Gastrocnemius medialis (tissue), 4 donors: ENCODE results near the gene RAPGEF2. TPM values are rescaled to one million over a fixed set of nuclear protein-coding genes. Genes with fewer than 3 reads are reported as not detected.

ENCODE experiments used
- ATAC-seq, 2 donors: fragments of 150-250 bp; one replicate each; pipeline ENCODE4 v1.9.1; 2016
- DNase-seq, 2 donors: peaks; one replicate each; pipeline ENCODE4 v3.0.0-alpha.2; 2019
- H3K27ac ChIP-seq, 4 donors: fragments of 200-600 bp; sonication (generic); 1 replicate in 1 of 4; 2 replicates in 3 of 4; pipeline ENCODE4 v1.5.1; 2016 to 2018; ENCODE audit warnings: mild to moderate bottlenecking in 2 of 4, moderate library complexity in 1 of 4
- H3K27me3 ChIP-seq, 3 donors: fragments of 200-600 bp; sonication (generic) in 2 of 3; 1 replicate in 1 of 3; 2 replicates in 2 of 3; pipeline versions ENCODE4 v1.5.1 to v1.6.0; 2016 to 2019; ENCODE audit warnings: mild to moderate bottlenecking in 1 of 3, moderate library complexity in 1 of 3
- H3K36me3 ChIP-seq, 2 donors: fragments of 200-600 bp; sonication (generic) in 1 of 2; one replicate each; pipeline ENCODE4 v1.5.1; 2017 to 2018
- H3K4me1 ChIP-seq, 2 donors: fragments of 200-600 bp; sonication (generic) in 1 of 2; one replicate each; pipeline ENCODE4 v1.5.1; 2016 to 2017; ENCODE audit warnings: mild to moderate bottlenecking in 2 of 2
- H3K4me3 ChIP-seq, 4 donors: fragments of 200-600 bp; sonication (generic) in 3 of 4; 1 replicate in 1 of 4; 2 replicates in 3 of 4; pipeline ENCODE4 v1.5.1; 2016 to 2019; ENCODE audit warnings: mild to moderate bottlenecking in 2 of 4
- H3K9me3 ChIP-seq, 3 donors: fragments of 200-600 bp; sonication (generic) in 2 of 3; 1 replicate in 1 of 3; 2 replicates in 2 of 3; pipeline ENCODE4 v1.5.1; 2016 to 2019
- CTCF ChIP-seq, 5 experiments: fragments of 450-650 bp in 3 of 5; fragments of 200-600 bp in 2 of 5; sonication (generic) in 2 of 5; IDR thresholded peaks in 4 of 5; conservative IDR thresholded peaks in 1 of 5; 1 replicate in 4 of 5; 2 replicates in 1 of 5; pipeline ENCODE4 v1.5.1; 2016 to 2019; ENCODE audit warnings: antibody characterized with exemption in 5 of 5, mild to moderate bottlenecking in 3 of 5, moderate library complexity in 3 of 5
- POLR2A ChIP-seq, 2 donors: fragments of 450-650 bp; IDR thresholded peaks; one replicate each; pipeline ENCODE4 v1.6.1; 2017; ENCODE audit warnings: antibody characterized with exemption in 2 of 2, mild to moderate bottlenecking in 2 of 2, moderate library complexity in 2 of 2
- in situ Hi-C, 4 donors: fragments of 200-750 bp; cut with MboI; loops; one replicate each; pipeline versions ENCODE4 v1.15.0 to v1.8.0; 2017; ENCODE audit warnings: low sequenced_read_pairs in 4 of 4
- intact Hi-C: fragments of 100-400 bp; cut with DNase I; formaldehyde crosslinking; loops from one replicate; pipeline ENCODE4 v1.15.1; 2023; ENCODE audit warnings: low total_unique reads
- total RNA-seq, 4 donors: library from RNA; depleted of rRNA; stranded (reverse); fragments of >200 nt; gene quantifications; one replicate each; pipeline versions ENCODE4 v1.1.0 to v1.2.3, GENCODE V29; 2016

The RAPGEF2 gene
- total RNA-seq, 4 donors from 2014 or later: 32.9 to 42.3 (median 38.7) TPM

GRCh38 chr4:159145992-159146330 lies 43.1 kb downstream of the RAPGEF2 start:
- no peaks in the 10 kb centered on the region for H3K36me3 ChIP-seq
- H3K4me3 ChIP-seq: no peak overlapping the region
- TF ChIP-seq CTCF (IDR thresholded peaks at IDR 0.05 in 4 of 5, conservative IDR thresholded peaks at IDR 0.05 in 1 of 5) (no peak), POLR2A (IDR thresholded peaks at IDR 0.05) (no peak)
- DNase-seq: no peak
- no peak for ATAC-seq
- in situ Hi-C loops: no loop called here
- no peaks in the 10 kb centered on the region for H3K27me3 ChIP-seq
- H3K27ac ChIP-seq: no peak overlapping the region
- H3K4me1 ChIP-seq: peaks cover 73 to 81% of the 10 kb centered on the region in 2 donors
- intact Hi-C loops: no loop called here
- H3K9me3 ChIP-seq: no peaks in the 10 kb centered on the region

GRCh38 chr4:159146488-159146887 lies 43.6 kb downstream of the RAPGEF2 start:
- Histone ChIP-seq H3K27me3 (no peaks in the 10 kb centered on the region), H3K36me3 (no peaks in the 10 kb centered on the region), H3K4me3 (no peak overlapping the region), H3K27ac (no peak overlapping the region), H3K9me3 (no peaks in the 10 kb centered on the region), H3K4me1 (peaks cover 72 to 81% of the 10 kb centered on the region in 2 donors)
- DNase-seq (no peak), ATAC-seq (peak in 1 of 2 donors; percentile 70)
- in situ Hi-C loops: no loop called here
- intact Hi-C loops: no loop called here
- TF ChIP-seq CTCF (IDR thresholded peaks at IDR 0.05 in 4 of 5, conservative IDR thresholded peaks at IDR 0.05 in 1 of 5) (no peak), POLR2A (IDR thresholded peaks at IDR 0.05) (no peak)

GRCh38 chr4:159148441-159148840 lies 45.6 kb downstream of the RAPGEF2 start:
- ATAC-seq (no peak), DNase-seq (no peak)
- intact Hi-C loops (no loop called here), in situ Hi-C loops (no loop called here)
- Histone ChIP-seq H3K9me3 (no peaks in the 10 kb centered on the region), H3K27me3 (no peaks in the 10 kb centered on the region), H3K4me3 (no peak overlapping the region), H3K36me3 (no peaks in the 10 kb centered on the region), H3K27ac (no peak overlapping the region), H3K4me1 (peaks cover 54 to 67% of the 10 kb centered on the region in 2 donors)
- no peak for TF ChIP-seq POLR2A (IDR thresholded peaks at IDR 0.05)
- TF ChIP-seq CTCF (IDR thresholded peaks at IDR 0.05 in 4 of 5, conservative IDR thresholded peaks at IDR 0.05 in 1 of 5): no peak

- Histone ChIP-seq H3K9me3 (no peaks in the 10 kb centered on the region), H3K4me3 (no peak overlapping the region), H3K27me3 (no peaks in the 10 kb centered on the region), H3K36me3 (no peaks in the 10 kb centered on the region), H3K4me1 (peaks cover 53 to 65% of the 10 kb centered on the region in 2 donors), H3K27ac (no peak overlapping the region)
- in situ Hi-C loops: no loop called here
- ATAC-seq (no peak), DNase-seq (no peak)
- intact Hi-C loops: no loop called here
- TF ChIP-seq CTCF (IDR thresholded peaks at IDR 0.05 in 4 of 5, conservative IDR thresholded peaks at IDR 0.05 in 1 of 5): no peak
- TF ChIP-seq POLR2A (IDR thresholded peaks at IDR 0.05): no peak
These were observed 46.8 kb downstream of the RAPGEF2 start for GRCh38 chr4:159149666-159150065.

- ATAC-seq (peak in 1 of 2 donors; percentile 24), DNase-seq (no peak)
- Histone ChIP-seq H3K27ac (peak overlapping the region in 1 of 4 donors; percentile 12), H3K9me3 (no peaks in the 10 kb centered on the region), H3K27me3 (no peaks in the 10 kb centered on the region), H3K4me3 (no peak overlapping the region), H3K36me3 (no peaks in the 10 kb centered on the region), H3K4me1 (peaks cover 55 to 72% of the 10 kb centered on the region in 2 donors)
- TF ChIP-seq CTCF (IDR thresholded peaks at IDR 0.05 in 4 of 5, conservative IDR thresholded peaks at IDR 0.05 in 1 of 5) (no peak), POLR2A (IDR thresholded peaks at IDR 0.05) (no peak)
- intact Hi-C loops: no loop called here
- in situ Hi-C loops: no loop called here
These were observed 47.5 kb downstream of the RAPGEF2 start for GRCh38 chr4:159150396-159150795.
